Measurements from ENCODE around the gene TMEM163. TPM values are rescaled to one million over a fixed set of nuclear protein-coding genes. Genes with fewer than 3 reads are reported as not detected.

Gene TMEM163
- total RNA-seq, 1 donor from 2014 or later = 2.2 TPM

- no peak for DNase-seq (ENCODE audit: low read depth, low spot score)
Measured at GRCh38 chr2:134440336-134440909, 278.4 kb downstream of the TMEM163 start.

- DNase-seq (ENCODE audit: low read depth, low spot score) = no peak
Measured at GRCh38 chr2:134438371-134438770, 280.4 kb downstream of the TMEM163 start.

GRCh38 chr2:134436706-134437105, 282.1 kb downstream of the TMEM163 start:
- DNase-seq (ENCODE audit: low read depth, low spot score) = no peak

GRCh38 chr2:134435936-134436335, 282.9 kb downstream of the TMEM163 start:
- no peak for DNase-seq (ENCODE audit: low read depth, low spot score)

GRCh38 chr2:134435505-134435904, 283.3 kb downstream of the TMEM163 start:
- DNase-seq (ENCODE audit: low read depth, low spot score) = no peak

- DNase-seq (ENCODE audit: low read depth, low spot score) = no peak
Measured at GRCh38 chr2:134433979-134434378, 284.8 kb downstream of the TMEM163 start.

- no peak for DNase-seq (ENCODE audit: low read depth, low spot score)
Measured at GRCh38 chr2:134433469-134433868, 285.3 kb downstream of the TMEM163 start.

GRCh38 chr2:134432435-134432883, 286.3 kb downstream of the TMEM163 start:
- no peak for DNase-seq (ENCODE audit: low read depth, low spot score)

GRCh38 chr2:134431838-134432434, 286.9 kb downstream of the TMEM163 start:
- DNase-seq (ENCODE audit: low read depth, low spot score) = no peak

GRCh38 chr2:134429886-134430285, 288.9 kb downstream of the TMEM163 start:
- DNase-seq (ENCODE audit: low read depth, low spot score) = no peak

- DNase-seq (ENCODE audit: low read depth, low spot score) = no peak
Measured at GRCh38 chr2:134426721-134427120, 292.1 kb downstream of the TMEM163 start.

- no peak for DNase-seq (ENCODE audit: low read depth, low spot score)
Measured at GRCh38 chr2:134425724-134426496, 292.9 kb downstream of the TMEM163 start.

GRCh38 chr2:134421556-134422328, 297.1 kb downstream of the TMEM163 start:
- DNase-seq (ENCODE audit: low read depth, low spot score) = no peak

- DNase-seq (ENCODE audit: low read depth, low spot score) = no peak
Measured at GRCh38 chr2:134420920-134421319, 297.9 kb downstream of the TMEM163 start.

GRCh38 chr2:134420259-134420658, 298.5 kb downstream of the TMEM163 start:
- DNase-seq (ENCODE audit: low read depth, low spot score) = no peak

GRCh38 chr2:134417968-134418582, 300.7 kb downstream of the TMEM163 start:
- DNase-seq (ENCODE audit: low read depth, low spot score) = no peak

- DNase-seq (ENCODE audit: low read depth, low spot score) = no peak
Measured at GRCh38 chr2:134416637-134417036, 302.2 kb downstream of the TMEM163 start.

GRCh38 chr2:134416018-134416417, 302.8 kb downstream of the TMEM163 start:
- no peak for DNase-seq (ENCODE audit: low read depth, low spot score)

GRCh38 chr2:134413912-134414311, 304.9 kb downstream of the TMEM163 start:
- no peak for DNase-seq (ENCODE audit: low read depth, low spot score)

- DNase-seq (ENCODE audit: low read depth, low spot score) = no peak
Measured at GRCh38 chr2:134413430-134413829, 305.4 kb downstream of the TMEM163 start.

- DNase-seq (ENCODE audit: low read depth, low spot score) = no peak
Measured at GRCh38 chr2:134412639-134412999, 306.2 kb downstream of the TMEM163 start.

All from pulmonary artery endothelial cell (primary cell).